MM.1S (cell line): ENCODE data around the gene NKAPL.
A peak's percentile ranks its signal among the peaks of the same experiment; 100 is the strongest.

Source experiments
- DNase-seq: peaks from one replicate; pipeline ENCODE4 v3.0.0-alpha.2; 2015
- H2AFZ ChIP-seq: fragments of 300-600 bp; sonication (generic); 2 replicates; pipeline ENCODE4 v1.6.0; 2016; ENCODE audit warnings: antibody characterized with exemption, low read length
- H3F3A ChIP-seq: fragments of 300-600 bp; sonication (generic); 2 replicates; pipeline ENCODE4 v1.6.1; 2016; ENCODE audit warnings: mild to moderate bottlenecking, antibody characterized with exemption, low read length, moderate library complexity, mixed read lengths; ENCODE audit not compliant: insufficient read depth
- H3K27ac ChIP-seq: fragments of 300-600 bp; sonication (generic); 2 replicates; pipeline ENCODE4 v1.5.1; 2016; ENCODE audit warnings: mild to moderate bottlenecking, low read length
- H3K27me3 ChIP-seq: fragments of 300-600 bp; sonication (generic); replicated peaks from 2 replicates; pipeline ENCODE4 v1.6.0; 2016; ENCODE audit warnings: low read length; ENCODE audit not compliant: insufficient read depth
- H3K36me3 ChIP-seq: fragments of 300-600 bp; sonication (generic); replicated peaks from 2 replicates; pipeline ENCODE4 v1.6.1; 2016; ENCODE audit warnings: mild to moderate bottlenecking, low read length, mixed read lengths; ENCODE audit not compliant: insufficient read depth
- H3K4me1 ChIP-seq: fragments of 300-600 bp; sonication (generic); 2 replicates; pipeline ENCODE4 v1.6.1; 2016; ENCODE audit warnings: low read length, mixed read lengths
- H3K4me2 ChIP-seq: fragments of 300-600 bp; sonication (generic); 2 replicates; pipeline ENCODE4 v1.6.0; 2016; ENCODE audit warnings: low read depth, low read length
- H3K4me3 ChIP-seq: fragments of 300-600 bp; sonication (generic); 2 replicates; pipeline ENCODE4 v1.5.1; 2016; ENCODE audit warnings: low read length, mixed read lengths
- H3K79me2 ChIP-seq: fragments of 300-600 bp; sonication (generic); 2 replicates; pipeline ENCODE4 v1.6.1; 2016; ENCODE audit warnings: mixed run types, low read length, mixed read lengths
- H3K9ac ChIP-seq: fragments of 300-600 bp; sonication (generic); 2 replicates; pipeline ENCODE4 v1.6.1; 2016; ENCODE audit warnings: low read length, mixed read lengths
- H3K9me2 ChIP-seq: fragments of 300-600 bp; sonication (generic); replicated peaks from 2 replicates; pipeline ENCODE4 v1.6.1; 2016; ENCODE audit warnings: mild to moderate bottlenecking, low read length, mixed read lengths; ENCODE audit not compliant: insufficient read depth
- H3K9me3 ChIP-seq: fragments of 300-600 bp; sonication (generic); replicated peaks from 2 replicates; pipeline ENCODE4 v1.6.1; 2016; ENCODE audit warnings: mild to moderate bottlenecking, low read length, mixed read lengths; ENCODE audit not compliant: insufficient read depth
- H4K20me1 ChIP-seq: fragments of 300-600 bp; sonication (generic); 2 replicates; pipeline ENCODE4 v1.6.1; 2016; ENCODE audit warnings: mild to moderate bottlenecking, low read length, moderate library complexity, mixed read lengths; ENCODE audit not compliant: insufficient read depth
- CTCF ChIP-seq: fragments of 300-600 bp; sonication (generic); IDR thresholded peaks from 2 replicates; pipeline ENCODE4 v1.5.1; 2016; ENCODE audit warnings: antibody characterized with exemption, low read length, mixed read lengths
- EZH2 ChIP-seq: fragments of 300-600 bp; sonication (generic); optimal IDR thresholded peaks from 2 replicates; pipeline ENCODE3; 2017; ENCODE audit warnings: low read depth, mild to moderate bottlenecking, antibody characterized with exemption, low read length, mixed read lengths
- EZH2phosphoT487 ChIP-seq: fragments of 300-600 bp; sonication (generic); IDR thresholded peaks from 2 replicates; pipeline ENCODE4 v1.6.1; 2018; ENCODE audit warnings: antibody characterized with exemption, low read length

The NKAPL gene

DNA sequence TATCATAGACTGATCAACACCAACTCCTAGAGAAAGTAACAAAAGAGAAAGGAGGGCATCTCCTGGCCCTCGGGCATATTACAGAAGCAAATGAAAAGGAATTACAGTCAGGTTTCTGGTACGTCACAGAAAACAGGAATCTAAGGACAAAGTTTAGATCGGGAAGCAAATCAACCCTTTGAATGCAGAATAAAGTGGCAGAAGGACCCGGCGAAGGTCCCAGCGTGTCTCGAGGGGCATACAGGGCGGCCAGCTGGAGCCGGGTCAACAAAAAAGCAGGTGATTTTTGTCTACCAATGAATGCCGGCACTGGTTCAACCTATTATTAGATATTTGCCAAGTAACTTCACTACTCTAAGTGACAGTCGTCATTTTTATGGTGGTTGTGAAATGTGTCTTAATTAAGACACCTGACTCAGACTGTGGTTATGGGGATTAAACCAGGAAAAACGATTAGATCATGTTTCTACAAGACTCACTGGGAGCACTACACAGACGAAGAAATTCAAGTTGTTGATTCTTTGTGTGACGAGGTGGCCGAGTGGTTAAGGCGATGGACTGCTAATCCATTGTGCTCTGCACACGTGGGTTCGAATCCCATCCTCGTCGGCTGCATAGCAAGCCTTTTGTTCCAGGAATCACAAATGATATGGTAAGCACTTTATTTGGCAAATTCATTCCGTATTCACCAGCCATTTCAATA, 46.4 kb upstream of the NKAPL start:
- no peaks in the 10 kb centered on the region for H3K9me3 ChIP-seq
- H3F3A ChIP-seq: peaks cover 18% of the 10 kb centered on the region
- peak overlapping the region; percentile 78 for H3K4me3 ChIP-seq
- H3K79me2 ChIP-seq: no peaks in the 10 kb centered on the region
- peak overlapping the region; percentile 89 for H3K4me2 ChIP-seq
- peak overlapping the region; percentile 24; the same call in 1 of the 2 replicates for H3K27ac ChIP-seq
- peaks cover 4% of the 10 kb centered on the region; the same call in 1 of the 2 replicates for H3K4me1 ChIP-seq
- no peaks in the 10 kb centered on the region for H3K36me3 ChIP-seq
- peak; percentile 78 for DNase-seq
- H4K20me1 ChIP-seq: no peaks in the 10 kb centered on the region
- TF ChIP-seq EZH2: no peak
- TF ChIP-seq CTCF: peak; percentile 32
- H3K9me2 ChIP-seq: no peaks in the 10 kb centered on the region
- H3K27me3 ChIP-seq: peaks cover 30% of the 10 kb centered on the region
- peak overlapping the region; percentile 75 for H2AFZ ChIP-seq
- peak overlapping the region; percentile 52; the same call in 1 of the 2 replicates for H3K9ac ChIP-seq

DNA sequence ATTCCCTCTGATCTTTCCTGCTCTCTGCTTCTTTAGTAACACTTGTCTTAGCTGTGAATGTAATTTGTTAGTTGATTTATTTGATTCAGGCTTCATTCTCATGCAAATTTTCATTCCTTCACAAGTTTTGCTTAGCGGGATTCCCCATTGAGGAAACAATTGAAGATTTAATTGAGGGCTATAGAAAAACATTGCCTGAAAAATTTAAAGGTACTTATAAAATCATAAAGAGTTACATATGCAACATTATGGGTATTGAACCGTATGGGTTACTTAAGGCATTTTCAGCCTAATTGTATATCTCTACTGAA, 45.9 kb upstream of the NKAPL start:
- Histone ChIP-seq H4K20me1 (no peaks in the 10 kb centered on the region), H3K9ac (no peak overlapping the region; the same call in 1 of the 2 replicates), H3K9me3 (no peaks in the 10 kb centered on the region), H3F3A (peaks cover 18% of the 10 kb centered on the region), H3K79me2 (no peaks in the 10 kb centered on the region), H3K27me3 (peaks cover 26% of the 10 kb centered on the region), H2AFZ (no peak overlapping the region), H3K9me2 (no peaks in the 10 kb centered on the region), H3K4me2 (peak overlapping the region; percentile 89), H3K4me1 (peaks cover 2% of the 10 kb centered on the region; the same call in 1 of the 2 replicates), H3K4me3 (peak overlapping the region; percentile 78), H3K27ac (no peak overlapping the region), H3K36me3 (no peaks in the 10 kb centered on the region)
- no peak for DNase-seq
- TF ChIP-seq EZH2: no peak
- TF ChIP-seq EZH2phosphoT487: no peak
- TF ChIP-seq CTCF: no peak

DNA sequence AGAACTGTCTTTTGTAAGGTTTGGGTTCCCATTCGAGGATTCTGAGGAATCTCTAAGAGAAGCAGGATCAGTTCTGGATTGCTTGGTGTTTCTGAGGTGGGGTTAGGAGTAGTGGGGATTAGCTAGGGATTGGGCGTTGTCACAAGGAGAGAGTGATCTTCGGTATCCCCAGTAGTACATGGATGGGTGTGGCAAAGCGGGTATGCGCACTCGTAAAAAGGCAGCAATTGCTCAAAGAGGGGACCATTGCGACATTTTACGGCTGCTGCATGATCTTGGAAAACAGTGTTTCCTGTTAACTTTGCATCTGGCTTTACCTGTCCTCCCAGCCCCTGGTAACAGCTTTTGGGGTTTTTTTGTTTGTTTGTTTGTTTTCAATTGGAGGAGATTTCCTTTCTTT, 43.7 kb upstream of the NKAPL start:
- Histone ChIP-seq H3K4me3 (no peak overlapping the region), H3F3A (peaks cover 18% of the 10 kb centered on the region), H3K9me2 (no peaks in the 10 kb centered on the region), H3K79me2 (no peaks in the 10 kb centered on the region), H3K27ac (no peak overlapping the region), H3K27me3 (peaks cover 14% of the 10 kb centered on the region; the same call in 1 of the 2 replicates), H3K4me1 (no peaks in the 10 kb centered on the region), H3K4me2 (no peak overlapping the region), H3K9ac (no peak overlapping the region), H2AFZ (no peak overlapping the region), H4K20me1 (no peaks in the 10 kb centered on the region), H3K9me3 (no peaks in the 10 kb centered on the region), H3K36me3 (no peaks in the 10 kb centered on the region)
- TF ChIP-seq CTCF: no peak
- TF ChIP-seq EZH2: no peak
- no peak for TF ChIP-seq EZH2phosphoT487
- DNase-seq: no peak
